Measurements from ENCODE around the gene ACSL5.
"Not testable (repeated sequence)": the region's sequence is repeated elsewhere in the genome, so short reads cannot be mapped to it uniquely, and the experiment has no call there.

DNA sequence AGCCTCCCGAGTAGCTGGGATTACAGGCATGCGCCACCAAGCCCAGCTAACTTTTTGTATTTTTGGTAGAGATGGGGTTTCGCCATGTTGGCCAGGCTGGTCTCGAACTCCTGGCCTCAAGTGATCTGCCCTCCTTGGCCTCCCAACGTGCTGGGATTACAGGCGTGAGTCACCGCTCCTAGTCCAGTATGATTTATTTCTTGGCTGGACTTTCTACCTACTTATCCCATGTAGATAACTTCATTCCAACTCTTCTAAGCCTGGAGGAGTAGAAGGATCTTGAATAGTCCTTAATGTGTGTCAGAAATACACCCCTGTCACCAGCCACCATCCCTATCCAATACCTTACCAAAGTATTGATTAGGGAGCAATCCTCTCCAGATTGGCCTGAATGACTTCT lies 14.1 kb downstream of the ACSL5 start:
- TF ChIP-seq, protein P1, sequence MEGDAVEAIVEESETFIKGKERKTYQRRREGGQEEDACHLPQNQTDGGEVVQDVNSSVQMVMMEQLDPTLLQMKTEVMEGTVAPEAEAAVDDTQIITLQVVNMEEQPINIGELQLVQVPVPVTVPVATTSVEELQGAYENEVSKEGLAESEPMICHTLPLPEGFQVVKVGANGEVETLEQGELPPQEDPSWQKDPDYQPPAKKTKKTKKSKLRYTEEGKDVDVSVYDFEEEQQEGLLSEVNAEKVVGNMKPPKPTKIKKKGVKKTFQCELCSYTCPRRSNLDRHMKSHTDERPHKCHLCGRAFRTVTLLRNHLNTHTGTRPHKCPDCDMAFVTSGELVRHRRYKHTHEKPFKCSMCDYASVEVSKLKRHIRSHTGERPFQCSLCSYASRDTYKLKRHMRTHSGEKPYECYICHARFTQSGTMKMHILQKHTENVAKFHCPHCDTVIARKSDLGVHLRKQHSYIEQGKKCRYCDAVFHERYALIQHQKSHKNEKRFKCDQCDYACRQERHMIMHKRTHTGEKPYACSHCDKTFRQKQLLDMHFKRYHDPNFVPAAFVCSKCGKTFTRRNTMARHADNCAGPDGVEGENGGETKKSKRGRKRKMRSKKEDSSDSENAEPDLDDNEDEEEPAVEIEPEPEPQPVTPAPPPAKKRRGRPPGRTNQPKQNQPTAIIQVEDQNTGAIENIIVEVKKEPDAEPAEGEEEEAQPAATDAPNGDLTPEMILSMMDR (IDR thresholded peaks at IDR 0.05): not testable (repeated sequence)
- not testable (repeated sequence) for TF ChIP-seq POLR2A (IDR thresholded peaks at IDR 0.05)
